ENCODE measurements around the gene HEATR5A. TPM values are rescaled to one million over a fixed set of nuclear protein-coding genes. Genes with fewer than 3 reads are reported as not detected.
"Not testable (repeated sequence)": the region's sequence is repeated elsewhere in the genome, so short reads cannot be mapped to it uniquely, and the experiment has no call there.

HEATR5A gene
- total and polyA plus RNA-seq, 5 experiments from 2014 or later, result 4.0 to 13.8 (median 5.9) TPM

DNA sequence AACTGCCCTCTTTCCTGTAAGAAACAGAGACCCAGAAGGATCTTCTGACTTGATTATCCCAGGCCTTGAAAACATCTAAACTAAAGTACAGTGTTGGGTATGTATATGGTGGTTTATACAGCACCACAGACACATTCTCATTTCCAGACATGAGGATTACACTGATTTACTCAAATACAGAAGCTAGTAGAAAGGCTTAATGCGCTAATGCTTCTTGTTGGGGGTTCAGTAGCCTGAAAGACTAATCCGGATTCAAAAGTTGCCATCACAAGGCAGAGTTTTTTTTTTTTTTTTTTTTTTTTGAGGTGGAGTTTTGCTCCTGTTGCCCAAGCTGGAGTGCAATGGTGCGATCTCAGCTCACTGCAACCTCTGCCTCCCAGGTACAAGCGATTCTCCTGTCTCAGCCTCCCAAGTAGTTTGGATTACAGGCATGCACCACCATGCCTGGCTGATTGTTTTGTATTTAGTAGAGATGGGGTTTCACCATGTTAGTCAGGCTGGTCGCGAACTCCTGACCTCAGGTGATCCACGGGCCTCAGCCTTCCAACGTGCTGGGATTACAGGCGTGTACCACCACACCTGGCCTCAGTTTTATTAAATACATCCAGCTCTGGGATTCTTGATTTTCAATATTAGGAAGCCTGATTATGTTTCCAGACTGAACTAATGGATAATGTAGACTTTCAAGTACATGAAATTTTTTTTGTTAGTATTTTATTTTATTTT, 166.4 kb downstream of the HEATR5A start:
- Mint-ChIP-seq H3K9me3 (no peaks in the 10 kb centered on the region), H3K4me1 (peaks cover 0 to 4% (median 0%) of the 10 kb centered on the region in 4 donors), H3K4me3 (no peak overlapping the region), H3K36me3 (no peaks in the 10 kb centered on the region), H3K27me3 (no peaks in the 10 kb centered on the region), H3K27ac (no peak overlapping the region)
- ATAC-seq, result no peak
- POLR2A ChIA-PET, result interaction anchor here (0.6 kb wide), 1 partner anchor 46 kb away, joined by 3 read pairs; no protein-coding TSS in a partner anchor
- no peak for DNase-seq

- H3K4me3 Mint-ChIP-seq, result no peak overlapping the region
- peaks cover 0 to 4% (median 0%) of the 10 kb centered on the region in 5 donors for H3K27me3 Mint-ChIP-seq
- POLR2A ChIA-PET, result no interaction called here
- no peaks in the 10 kb centered on the region for H3K9me3 Mint-ChIP-seq
- no peak overlapping the region for H3K27ac Mint-ChIP-seq
- H3K4me1 Mint-ChIP-seq, result peaks cover 0 to 4% (median 0%) of the 10 kb centered on the region in 4 donors
- no peak for ATAC-seq
- H3K36me3 Mint-ChIP-seq, result no peaks in the 10 kb centered on the region
- no peak for DNase-seq
Measured at GRCh38 chr14:31252865-31253264, 167.5 kb downstream of the HEATR5A start.

DNA sequence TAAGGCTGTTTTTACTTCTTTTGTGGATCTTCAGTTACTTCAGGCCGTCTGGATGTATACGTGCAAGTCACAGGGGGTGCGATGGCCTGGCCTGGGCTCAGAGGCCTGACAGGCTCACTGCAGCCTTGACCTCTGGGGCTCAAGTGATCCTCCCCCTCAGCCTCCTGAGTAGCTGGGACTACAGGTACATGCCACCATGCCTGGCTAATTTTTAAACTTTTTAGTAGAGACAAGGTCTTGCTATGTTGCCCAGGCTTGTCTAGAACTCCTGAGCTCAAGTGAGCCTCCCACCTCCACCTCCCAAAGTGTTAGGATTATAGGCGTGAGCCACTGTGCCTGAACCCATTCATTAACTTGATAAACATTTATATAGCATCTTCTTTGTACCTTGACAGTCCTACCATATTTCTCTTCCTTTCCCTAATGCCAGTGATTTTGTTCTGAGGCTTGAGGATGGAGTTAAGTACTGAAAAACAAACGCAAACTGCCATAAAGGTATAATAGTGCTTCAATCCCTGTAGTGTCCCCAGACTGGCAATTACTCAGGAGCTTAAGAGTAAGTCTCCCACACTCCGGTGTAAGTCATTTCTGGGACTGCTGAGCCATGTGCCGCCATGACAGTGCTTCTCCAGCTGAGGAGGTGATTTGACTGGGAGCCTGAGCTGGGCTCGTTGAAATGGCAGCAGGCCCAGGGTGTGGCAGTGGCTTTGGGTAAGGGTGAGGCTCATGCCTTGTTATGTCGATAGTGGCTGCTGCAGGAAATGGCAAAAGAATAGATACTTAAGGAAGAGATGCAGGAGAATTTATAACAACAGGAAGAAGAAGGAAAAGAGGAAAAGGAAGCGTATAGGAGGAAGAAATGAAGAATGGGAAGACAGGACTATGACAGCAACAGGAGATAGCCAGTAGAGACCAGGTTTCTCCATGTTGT, 169.1 kb downstream of the HEATR5A start:
- no peak for ATAC-seq
- peaks cover 0 to 5% (median 0%) of the 10 kb centered on the region in 5 donors for H3K27me3 Mint-ChIP-seq
- POLR2A ChIA-PET, result no interaction called here
- H3K4me1 Mint-ChIP-seq, result peaks cover 0 to 4% (median 0%) of the 10 kb centered on the region in 4 donors
- no peaks in the 10 kb centered on the region for H3K36me3 Mint-ChIP-seq
- no peaks in the 10 kb centered on the region for H3K9me3 Mint-ChIP-seq
- peak overlapping the region in 1 of 10 donors; percentile 24 for H3K27ac Mint-ChIP-seq
- H3K4me3 Mint-ChIP-seq, result no peak overlapping the region
- DNase-seq, result no peak

- Mint-ChIP-seq H3K4me3 (no peak overlapping the region), H3K27me3 (peaks cover 0 to 5% (median 0%) of the 10 kb centered on the region in 5 donors), H3K27ac (peak overlapping the region in 1 of 10 donors; percentile 0), H3K4me1 (peaks cover 8 to 17% (median 13%) of the 10 kb centered on the region in 4 donors), H3K36me3 (no peaks in the 10 kb centered on the region), H3K9me3 (no peaks in the 10 kb centered on the region)
- POLR2A ChIA-PET, result no interaction called here
- ATAC-seq (no peak), DNase-seq (no peak)
Measured at GRCh38 chr14:31244626-31245025, 175.7 kb downstream of the HEATR5A start.

- POLR2A ChIA-PET, result no interaction called here
- Mint-ChIP-seq H3K27ac (peak overlapping the region in 1 of 10 donors; percentile 26), H3K27me3 (peaks cover 0 to 5% (median 0%) of the 10 kb centered on the region in 5 donors), H3K36me3 (no peaks in the 10 kb centered on the region), H3K4me3 (no peak overlapping the region), H3K9me3 (no peaks in the 10 kb centered on the region), H3K4me1 (peaks cover 10 to 22% (median 17%) of the 10 kb centered on the region in 4 donors)
- DNase-seq (no peak), ATAC-seq (no peak)
Measured at GRCh38 chr14:31243860-31244259, 176.5 kb downstream of the HEATR5A start.

GRCh38 chr14:31242161-31242940, 178.0 kb downstream of the HEATR5A start:
- H3K4me3 Mint-ChIP-seq, H3K36me3 Mint-ChIP-seq, H3K27me3 Mint-ChIP-seq, ATAC-seq, DNase-seq, POLR2A ChIA-PET, H3K9me3 Mint-ChIP-seq: not testable (repeated sequence)
- Mint-ChIP-seq H3K4me1 (peaks cover 10 to 22% (median 17%) of the 10 kb centered on the region in 4 donors), H3K27ac (peak overlapping the region in 4 of 10 donors; percentile 20 to 41 (median 32))

Other genes starting within 250 kb of the HEATR5A start
- gene HECTD1, start 212.8 kb downstream of the HEATR5A start, total RNA-seq, result 100 to 1,000 TPM; 160 to 166 TPM
- 10 to 100 TPM; 20.1 to 30.8 (median 25.9) TPM for gene HECTD1, start 212.8 kb downstream of the HEATR5A start, polyA plus RNA-seq
- gene DTD2, start 37.0 kb upstream of the HEATR5A start, total RNA-seq, result 10 to 100 TPM; 22.4 to 24.5 TPM
- gene DTD2, start 37.0 kb upstream of the HEATR5A start, polyA plus RNA-seq, result 10 to 100 TPM; 19.6 to 26.9 (median 23.1) TPM
- gene GPR33, start 67.5 kb upstream of the HEATR5A start, total RNA-seq, result not detected
- not detected for gene GPR33, start 67.5 kb upstream of the HEATR5A start, polyA plus RNA-seq
- 10 to 100 TPM in 1 of 2 experiments, 1 to 10 TPM in 1; 8.0 to 11.3 TPM for gene NUBPL, start 140.9 kb upstream of the HEATR5A start, total RNA-seq
- 1 to 10 TPM; 6.7 to 9.1 (median 8.6) TPM for gene NUBPL, start 140.9 kb upstream of the HEATR5A start, polyA plus RNA-seq